ENCODE measurements around the gene AK9. TPM values are rescaled to one million over a fixed set of nuclear protein-coding genes. Genes with fewer than 3 reads are reported as not detected.

The AK9 gene
- polyA plus RNA-seq, 1 donor from 2014 or later = 27.7 TPM

- no peaks in the 10 kb centered on the region for H3F3A ChIP-seq (ENCODE audit: insufficient read depth, low read length, poor library complexity, severe bottlenecking)
- no peak for TF ChIP-seq TAF1 (IDR thresholded peaks at IDR 0.05; ENCODE audit: low read depth)
- no peak for TF ChIP-seq POLR2AphosphoS5 (IDR thresholded peaks at IDR 0.05)
- no peak for TF ChIP-seq EP300 (conservative IDR thresholded peaks at IDR 0.05; ENCODE audit: poor library complexity, severe bottlenecking)
- no peak for TF ChIP-seq MXI1 (conservative IDR thresholded peaks at IDR 0.05; ENCODE audit: poor library complexity, severe bottlenecking)
- TF ChIP-seq REST (IDR thresholded peaks at IDR 0.05; ENCODE audit: borderline replicate concordance) = no peak
- TF ChIP-seq SMC3 (conservative IDR thresholded peaks at IDR 0.05; ENCODE audit: poor library complexity) = no peak
- no peak for TF ChIP-seq RAD21 (conservative IDR thresholded peaks at IDR 0.05)
- no peak for TF ChIP-seq EZH2 (IDR thresholded peaks at IDR 0.05; ENCODE audit: borderline replicate concordance, insufficient read depth, low read length, poor library complexity, severe bottlenecking)
- TF ChIP-seq, protein P1, sequence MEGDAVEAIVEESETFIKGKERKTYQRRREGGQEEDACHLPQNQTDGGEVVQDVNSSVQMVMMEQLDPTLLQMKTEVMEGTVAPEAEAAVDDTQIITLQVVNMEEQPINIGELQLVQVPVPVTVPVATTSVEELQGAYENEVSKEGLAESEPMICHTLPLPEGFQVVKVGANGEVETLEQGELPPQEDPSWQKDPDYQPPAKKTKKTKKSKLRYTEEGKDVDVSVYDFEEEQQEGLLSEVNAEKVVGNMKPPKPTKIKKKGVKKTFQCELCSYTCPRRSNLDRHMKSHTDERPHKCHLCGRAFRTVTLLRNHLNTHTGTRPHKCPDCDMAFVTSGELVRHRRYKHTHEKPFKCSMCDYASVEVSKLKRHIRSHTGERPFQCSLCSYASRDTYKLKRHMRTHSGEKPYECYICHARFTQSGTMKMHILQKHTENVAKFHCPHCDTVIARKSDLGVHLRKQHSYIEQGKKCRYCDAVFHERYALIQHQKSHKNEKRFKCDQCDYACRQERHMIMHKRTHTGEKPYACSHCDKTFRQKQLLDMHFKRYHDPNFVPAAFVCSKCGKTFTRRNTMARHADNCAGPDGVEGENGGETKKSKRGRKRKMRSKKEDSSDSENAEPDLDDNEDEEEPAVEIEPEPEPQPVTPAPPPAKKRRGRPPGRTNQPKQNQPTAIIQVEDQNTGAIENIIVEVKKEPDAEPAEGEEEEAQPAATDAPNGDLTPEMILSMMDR (IDR thresholded peaks at IDR 0.05; ENCODE audit: poor library complexity, severe bottlenecking) = no peak
- no peak overlapping the region for H3K4me3 ChIP-seq (ENCODE audit: low read length)
- no peaks in the 10 kb centered on the region for H3K9me3 ChIP-seq (ENCODE audit: low read length)
- H3K27ac ChIP-seq (ENCODE audit: low read length) = no peak overlapping the region
- no peak overlapping the region for H3K9ac ChIP-seq (ENCODE audit: low read length)
- H3K79me2 ChIP-seq (replicated peaks; ENCODE audit: insufficient read depth, low read length) = no peaks in the 10 kb centered on the region
- H4K20me1 ChIP-seq (ENCODE audit: insufficient read depth) = no peaks in the 10 kb centered on the region
- H3K9me2 ChIP-seq (ENCODE audit: insufficient read depth, low read length) = no peaks in the 10 kb centered on the region
- H3K36me3 ChIP-seq (ENCODE audit: insufficient read depth, low read length) = no peaks in the 10 kb centered on the region
- H3K27me3 ChIP-seq (ENCODE audit: insufficient read depth, low read depth, low read length) = no peaks in the 10 kb centered on the region
- H3K4me2 ChIP-seq (ENCODE audit: low read length) = no peak overlapping the region
- H2AFZ ChIP-seq (ENCODE audit: low read depth, low read length) = no peak overlapping the region
Observed at GRCh38 chr6:109524129-109524528, 166.9 kb downstream of the AK9 start.

GRCh38 chr6:109523478-109523877 is 167.5 kb downstream of the AK9 start:
- no peaks in the 10 kb centered on the region for H3K79me2 ChIP-seq (replicated peaks; ENCODE audit: insufficient read depth, low read length)
- H3K9me3 ChIP-seq (ENCODE audit: low read length) = no peaks in the 10 kb centered on the region
- H3K27me3 ChIP-seq (ENCODE audit: insufficient read depth, low read depth, low read length) = no peaks in the 10 kb centered on the region
- H3K27ac ChIP-seq (ENCODE audit: low read length) = no peak overlapping the region
- no peaks in the 10 kb centered on the region for H3K36me3 ChIP-seq (ENCODE audit: insufficient read depth, low read length)
- no peak overlapping the region for H3K4me3 ChIP-seq (ENCODE audit: low read length)
- no peak overlapping the region for H2AFZ ChIP-seq (ENCODE audit: low read depth, low read length)
- TF ChIP-seq REST (IDR thresholded peaks at IDR 0.05; ENCODE audit: borderline replicate concordance) (no peak), TAF1 (IDR thresholded peaks at IDR 0.05; ENCODE audit: low read depth) (no peak), MXI1 (conservative IDR thresholded peaks at IDR 0.05; ENCODE audit: poor library complexity, severe bottlenecking) (no peak), RAD21 (conservative IDR thresholded peaks at IDR 0.05) (no peak)
- TF ChIP-seq, protein P1 (IDR thresholded peaks at IDR 0.05; ENCODE audit: poor library complexity, severe bottlenecking) = no peak
- H3K9ac ChIP-seq (ENCODE audit: low read length) = no peak overlapping the region
- no peaks in the 10 kb centered on the region for H4K20me1 ChIP-seq (ENCODE audit: insufficient read depth)
- H3K9me2 ChIP-seq (ENCODE audit: insufficient read depth, low read length) = no peaks in the 10 kb centered on the region
- H3F3A ChIP-seq (ENCODE audit: insufficient read depth, low read length, poor library complexity, severe bottlenecking) = no peaks in the 10 kb centered on the region
- H3K4me2 ChIP-seq (ENCODE audit: low read length) = no peak overlapping the region

Measured in neural cell (in vitro differentiated cells).